8988T (cell line): ENCODE measurements around the gene DUSP12.

ENCODE experiments used
- DNase-seq: peaks from one replicate; pipeline ENCODE4 v3.0.0; 2011

Gene DUSP12

DNA sequence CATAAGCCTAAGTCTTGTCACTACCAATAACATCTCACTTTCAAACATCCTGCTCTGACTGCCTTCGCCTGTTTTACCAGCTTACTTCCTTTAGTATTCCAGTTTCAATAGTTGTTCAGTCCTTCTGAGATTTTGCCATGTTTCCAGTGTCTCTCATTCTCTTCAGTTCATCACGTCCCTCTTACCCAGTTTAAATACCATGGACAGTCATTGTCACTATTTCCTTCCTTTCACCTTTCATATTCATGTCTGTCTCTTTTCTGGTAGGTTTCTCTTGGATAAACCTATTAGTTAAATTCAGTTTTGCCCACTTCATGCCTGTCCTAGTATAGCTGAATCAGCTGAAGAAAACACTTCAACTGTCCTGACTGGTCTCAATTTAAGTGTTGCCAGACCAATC is 22.4 kb downstream of the DUSP12 start:
- no peak for DNase-seq

DNA sequence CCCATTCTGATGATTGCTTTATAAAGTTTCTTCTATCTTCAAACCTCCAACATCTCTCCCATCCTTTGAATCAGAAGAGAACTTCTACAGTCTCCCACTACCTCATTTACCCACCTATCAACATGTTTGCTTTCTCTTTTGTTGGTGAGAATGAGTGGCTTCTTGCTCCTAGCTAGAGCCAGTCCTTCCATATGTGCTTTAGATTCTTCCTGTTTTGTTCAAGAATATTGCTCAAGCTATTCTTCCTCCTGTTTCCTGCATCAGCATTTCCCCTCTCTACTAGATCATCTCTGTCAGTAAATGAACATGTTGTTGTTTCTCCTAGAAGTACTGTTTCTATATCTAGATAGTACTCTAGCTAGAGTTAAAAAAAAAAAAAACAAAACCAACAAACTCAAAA is 22.8 kb downstream of the DUSP12 start:
- DNase-seq, result no peak

DNA sequence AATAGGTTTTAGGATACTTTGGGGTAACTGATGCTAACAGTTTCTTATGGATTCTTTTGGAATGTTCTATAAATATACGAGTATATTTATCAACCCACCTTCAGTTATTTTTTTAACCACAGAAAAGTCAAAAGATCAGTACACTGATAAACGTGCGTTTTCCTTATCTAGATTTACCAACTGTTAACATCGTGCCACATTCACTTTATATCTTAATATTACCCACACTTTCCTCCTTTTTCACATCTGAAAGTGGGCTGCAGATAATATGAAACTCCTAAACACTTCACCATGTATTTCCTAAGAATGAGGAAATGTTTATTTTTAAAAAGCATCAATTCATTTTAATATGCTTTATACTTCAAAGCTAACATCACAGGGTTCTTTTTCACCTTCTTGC is 24.2 kb downstream of the DUSP12 start:
- DNase-seq, result no peak

DNA sequence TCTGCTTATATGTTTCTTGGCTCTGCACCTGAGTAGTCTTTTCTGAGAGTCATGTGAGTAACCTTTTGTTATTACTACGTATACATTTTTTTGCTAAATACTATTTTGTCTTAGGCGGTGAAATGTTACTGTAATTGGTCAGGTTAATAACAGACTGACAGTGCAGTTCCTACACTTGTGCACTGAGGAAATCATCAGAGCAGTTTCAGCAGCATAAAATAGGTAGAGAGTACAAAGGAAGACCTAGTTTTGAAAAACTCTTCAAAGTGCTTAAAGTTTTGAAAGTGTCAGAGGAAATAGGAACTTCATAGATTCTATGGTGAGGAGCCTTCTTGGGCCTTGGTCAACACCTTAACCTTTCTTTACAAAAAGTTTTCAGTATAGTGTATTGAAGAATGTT is 27.7 kb downstream of the DUSP12 start:
- DNase-seq, result no peak

DNA sequence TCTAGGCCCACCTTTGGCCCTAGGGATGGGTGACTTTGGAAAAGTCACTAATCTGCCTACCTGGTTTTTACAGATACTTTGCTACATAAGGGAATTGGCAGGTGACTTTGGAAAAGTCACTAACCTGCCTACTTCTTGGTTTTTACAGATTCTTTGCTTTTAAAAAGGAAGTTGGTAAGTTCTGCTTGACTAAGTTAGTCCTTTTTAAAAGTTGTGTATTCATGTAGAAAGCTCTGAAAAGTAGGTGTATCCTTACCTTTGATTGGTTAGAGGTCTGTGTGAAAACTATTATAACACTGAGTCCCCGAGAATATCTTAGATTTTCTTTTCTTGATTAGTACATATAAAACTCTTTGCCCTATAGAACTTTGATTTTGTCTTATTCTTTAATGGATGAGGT is 28.9 kb downstream of the DUSP12 start:
- DNase-seq, result no peak

DNA sequence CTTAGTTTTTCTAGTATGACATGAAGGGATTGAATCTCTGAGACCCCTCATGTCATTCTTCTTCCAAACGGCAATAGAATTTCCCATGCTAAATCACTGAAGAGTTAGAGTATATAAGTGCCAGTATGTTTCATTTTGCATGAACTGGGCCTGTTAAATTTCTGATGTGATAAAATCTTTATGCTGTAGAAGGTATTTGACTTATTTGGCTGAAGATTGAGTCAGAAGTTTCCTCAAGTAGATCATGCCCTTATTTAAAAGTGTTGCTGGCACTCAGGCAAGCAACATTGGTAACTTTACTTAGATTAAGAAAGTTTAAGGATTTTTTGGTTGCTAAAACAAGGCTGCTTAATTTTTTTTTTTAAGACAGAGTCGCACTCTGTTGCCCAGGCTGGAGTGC is 29.8 kb downstream of the DUSP12 start:
- no peak for DNase-seq

DNA sequence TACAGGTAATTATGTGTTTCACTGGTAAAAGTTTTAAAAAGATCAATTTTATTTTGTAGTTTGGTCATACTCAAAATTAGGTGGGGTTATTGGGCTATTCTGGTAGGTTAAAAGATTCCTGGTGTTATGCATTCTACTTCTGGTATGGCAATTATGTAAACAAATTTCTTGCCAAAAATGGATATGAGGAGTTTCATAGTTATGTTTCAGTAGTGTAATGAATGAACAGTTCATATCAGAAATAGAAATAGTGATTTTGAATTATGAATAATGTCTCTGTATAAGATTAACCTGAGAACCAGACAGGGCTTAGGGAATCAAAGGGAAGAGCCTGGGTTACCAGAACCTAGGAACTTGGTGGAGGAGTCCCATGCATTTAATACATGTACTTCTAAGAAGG is 32.4 kb downstream of the DUSP12 start:
- DNase-seq, result no peak

DNA sequence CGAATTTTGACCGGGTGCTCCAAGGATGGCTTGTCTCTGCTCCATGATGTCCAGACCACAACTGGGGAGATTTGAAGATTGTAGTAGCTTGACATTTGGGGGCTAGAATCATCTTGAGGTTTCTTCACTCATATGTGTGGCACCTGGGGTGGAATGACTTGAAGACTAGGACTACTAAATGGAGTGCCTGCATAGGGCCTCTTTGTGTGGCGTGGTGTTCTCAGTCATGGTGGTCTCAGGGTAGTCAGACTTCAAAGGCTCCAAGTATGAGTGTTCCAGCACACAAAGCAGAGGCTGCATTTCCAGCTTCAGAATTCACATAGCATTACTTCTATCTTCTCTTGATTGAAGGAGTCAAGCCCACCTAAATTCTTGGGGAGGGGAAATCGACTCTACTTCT is 33.3 kb downstream of the DUSP12 start:
- DNase-seq, result no peak

DNA sequence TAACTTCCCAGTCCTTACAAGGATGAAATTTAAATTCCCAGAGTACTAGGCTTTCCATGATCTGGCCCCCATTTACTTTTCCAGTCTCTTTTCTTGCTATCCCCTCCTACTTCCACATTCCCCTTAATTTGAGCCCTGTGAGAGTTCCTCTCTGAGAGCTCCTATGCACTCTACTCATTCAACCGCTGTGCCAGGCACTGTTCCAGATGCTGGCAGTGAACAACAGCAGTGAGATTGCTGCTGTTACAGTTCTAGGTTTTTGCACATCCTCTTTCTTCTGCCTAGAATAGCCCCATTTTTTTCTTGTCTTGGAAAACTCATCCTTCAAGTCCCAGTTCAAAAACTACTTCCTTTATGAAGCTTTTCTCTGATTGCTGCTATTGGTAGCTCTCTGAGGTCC is 35.4 kb downstream of the DUSP12 start:
- no peak for DNase-seq

DNA sequence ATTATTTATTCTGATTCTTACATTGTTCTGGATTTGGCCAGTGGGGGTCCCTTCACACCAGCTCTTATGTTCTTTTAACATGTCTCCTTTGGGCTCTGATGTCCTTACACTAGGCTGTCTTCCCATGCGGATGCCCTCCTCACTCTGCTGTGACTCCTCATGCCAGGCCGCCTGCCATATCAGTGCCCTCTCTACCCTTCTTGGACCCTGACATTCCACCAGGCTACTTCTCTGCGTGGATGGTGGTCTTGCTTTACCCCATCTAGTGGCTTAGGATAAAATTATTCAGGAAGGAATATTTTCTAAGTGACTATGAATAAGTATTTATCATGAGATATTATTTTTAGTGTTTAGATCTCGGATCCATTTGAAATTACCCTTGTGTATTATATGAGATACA is 37.8 kb downstream of the DUSP12 start:
- no peak for DNase-seq

DNA sequence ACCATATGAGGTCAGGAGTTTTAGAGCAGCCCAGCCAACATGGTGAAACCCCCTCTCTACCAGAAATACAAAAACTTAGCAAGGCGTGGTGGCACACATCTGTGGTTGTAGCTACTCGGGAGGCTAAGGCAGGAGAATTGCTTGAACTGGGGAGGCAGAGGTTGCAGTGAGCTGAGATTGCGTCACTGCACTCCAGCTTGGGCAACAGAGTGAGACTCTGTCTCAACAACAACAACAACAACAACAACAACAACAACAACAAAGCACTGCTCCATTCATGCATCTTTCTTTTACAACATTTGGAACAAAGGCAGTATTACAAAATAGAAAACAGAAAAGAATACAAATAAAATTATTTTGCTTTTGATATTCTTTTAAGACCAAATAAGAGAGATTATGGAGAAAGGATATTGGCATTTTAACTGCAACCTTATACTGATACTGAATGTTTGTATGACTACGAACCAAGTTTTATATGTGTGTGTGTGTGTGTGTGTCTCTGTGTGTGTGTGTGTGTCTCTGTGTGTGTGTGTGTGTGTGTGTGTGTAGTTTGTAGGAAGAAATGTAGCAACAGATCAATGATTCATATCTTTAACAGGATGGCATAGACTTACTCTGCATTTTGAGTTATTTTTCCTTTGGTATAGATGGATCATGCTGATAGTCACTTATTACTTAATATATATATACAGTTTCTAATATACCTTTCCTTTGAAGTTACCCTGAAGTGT is 41.2 kb downstream of the DUSP12 start:
- DNase-seq, result no peak

DNA sequence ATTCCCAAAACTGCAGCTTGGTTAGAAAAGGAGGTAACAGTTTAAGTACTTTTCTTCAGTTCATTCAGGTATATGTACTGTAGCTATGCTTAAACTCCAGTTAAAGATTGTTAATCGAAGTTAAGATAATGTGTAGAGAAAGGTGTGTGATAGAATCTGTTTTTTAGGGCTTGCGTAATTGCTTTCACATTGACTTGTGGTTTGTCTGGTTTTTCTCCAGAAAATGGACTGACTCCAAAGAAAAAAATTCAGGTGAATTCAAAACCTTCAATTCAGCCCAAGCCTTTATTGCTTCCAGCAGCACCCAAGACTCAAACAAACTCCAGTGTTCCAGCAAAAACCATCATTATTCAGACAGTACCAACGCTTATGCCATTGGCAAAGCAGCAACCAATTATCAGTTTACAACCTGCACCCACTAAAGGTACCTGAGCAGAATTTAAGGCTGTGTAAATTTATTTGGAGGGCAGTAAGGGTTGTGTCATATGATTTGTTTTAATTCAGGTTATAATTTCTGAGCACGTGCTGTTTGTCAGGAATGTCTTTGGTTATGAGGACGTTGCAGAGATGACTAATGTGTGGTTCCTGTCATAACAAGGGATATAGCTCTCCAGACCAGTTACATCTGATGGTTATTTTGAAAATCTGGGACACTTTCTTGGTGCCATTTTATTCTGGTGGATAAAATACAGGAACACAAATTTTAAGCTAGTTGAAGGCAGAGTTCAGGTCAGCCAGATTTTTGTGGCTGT is 42.5 kb downstream of the DUSP12 start:
- DNase-seq, result no peak

DNA sequence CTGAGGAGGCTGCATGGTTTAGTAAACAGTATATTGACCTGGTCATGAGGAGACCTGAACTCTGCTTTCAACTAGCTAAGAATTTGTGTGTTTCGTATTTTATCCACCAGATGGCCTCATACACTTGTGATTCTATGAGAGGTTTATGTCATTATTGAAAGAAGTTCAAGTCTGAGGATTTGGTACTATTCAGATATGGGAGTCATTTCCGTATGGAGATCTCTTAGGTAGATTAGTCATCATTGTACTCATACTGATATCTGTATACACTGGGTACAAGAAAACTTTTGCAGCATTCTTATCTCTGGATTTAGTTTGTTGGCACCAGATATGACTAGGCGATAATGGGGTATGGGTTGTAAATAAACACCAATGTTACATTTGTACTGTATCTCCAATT is 43.2 kb downstream of the DUSP12 start:
- DNase-seq, result no peak

DNA sequence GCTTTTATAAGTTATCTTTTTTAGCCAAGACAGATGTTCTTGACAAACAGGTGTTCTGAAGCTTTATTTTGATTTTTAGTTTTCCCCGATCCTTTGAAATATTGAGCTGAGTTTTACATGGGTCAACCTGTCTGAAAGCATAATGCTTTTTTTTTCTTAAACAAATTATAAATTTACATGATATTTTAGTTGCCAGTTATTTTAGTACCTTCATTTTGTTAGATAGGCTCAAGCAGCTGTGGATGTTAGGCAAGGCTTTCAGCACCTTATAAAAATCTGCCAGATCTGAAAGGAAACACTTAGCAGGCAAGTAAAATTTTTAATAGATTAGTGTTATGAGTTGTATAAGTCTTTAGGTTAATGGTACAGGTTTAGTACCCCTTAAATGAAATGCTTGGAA is 50.2 kb downstream of the DUSP12 start:
- no peak for DNase-seq

DNA sequence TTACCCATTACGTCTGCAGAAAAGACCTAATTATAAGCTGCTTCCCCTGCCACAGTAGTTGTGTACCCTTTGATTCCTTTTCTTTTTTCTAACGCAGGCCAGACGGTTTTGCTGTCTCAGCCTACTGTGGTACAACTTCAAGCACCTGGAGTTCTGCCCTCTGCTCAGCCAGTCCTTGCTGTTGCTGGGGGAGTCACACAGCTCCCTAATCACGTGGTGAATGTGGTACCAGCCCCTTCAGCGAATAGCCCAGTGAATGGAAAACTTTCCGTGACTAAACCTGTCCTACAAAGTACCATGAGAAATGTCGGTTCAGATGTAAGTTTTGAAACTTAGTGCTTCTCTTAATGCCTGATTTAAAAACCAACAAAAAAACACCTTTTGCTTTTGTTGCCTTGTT is 52.4 kb downstream of the DUSP12 start:
- DNase-seq, result no peak

DNA sequence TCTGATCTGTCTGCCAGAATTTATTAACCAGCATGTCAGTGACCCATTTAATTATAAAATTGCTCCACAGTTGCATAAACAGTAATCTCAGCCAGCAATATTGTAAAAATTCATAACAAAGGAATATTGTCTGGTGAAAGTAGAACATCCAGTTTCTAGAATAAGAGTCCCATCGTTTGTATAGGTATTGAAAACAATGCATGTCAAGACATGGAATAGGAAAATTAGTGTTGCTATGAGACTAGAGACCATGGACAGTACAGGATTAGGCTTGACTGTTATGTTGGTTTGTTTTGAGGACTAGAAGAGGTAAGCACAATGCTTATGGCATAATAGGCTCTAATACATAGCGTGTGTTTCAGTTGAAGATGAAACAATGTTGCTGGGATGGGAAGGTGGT is 53.6 kb downstream of the DUSP12 start:
- no peak for DNase-seq

DNA sequence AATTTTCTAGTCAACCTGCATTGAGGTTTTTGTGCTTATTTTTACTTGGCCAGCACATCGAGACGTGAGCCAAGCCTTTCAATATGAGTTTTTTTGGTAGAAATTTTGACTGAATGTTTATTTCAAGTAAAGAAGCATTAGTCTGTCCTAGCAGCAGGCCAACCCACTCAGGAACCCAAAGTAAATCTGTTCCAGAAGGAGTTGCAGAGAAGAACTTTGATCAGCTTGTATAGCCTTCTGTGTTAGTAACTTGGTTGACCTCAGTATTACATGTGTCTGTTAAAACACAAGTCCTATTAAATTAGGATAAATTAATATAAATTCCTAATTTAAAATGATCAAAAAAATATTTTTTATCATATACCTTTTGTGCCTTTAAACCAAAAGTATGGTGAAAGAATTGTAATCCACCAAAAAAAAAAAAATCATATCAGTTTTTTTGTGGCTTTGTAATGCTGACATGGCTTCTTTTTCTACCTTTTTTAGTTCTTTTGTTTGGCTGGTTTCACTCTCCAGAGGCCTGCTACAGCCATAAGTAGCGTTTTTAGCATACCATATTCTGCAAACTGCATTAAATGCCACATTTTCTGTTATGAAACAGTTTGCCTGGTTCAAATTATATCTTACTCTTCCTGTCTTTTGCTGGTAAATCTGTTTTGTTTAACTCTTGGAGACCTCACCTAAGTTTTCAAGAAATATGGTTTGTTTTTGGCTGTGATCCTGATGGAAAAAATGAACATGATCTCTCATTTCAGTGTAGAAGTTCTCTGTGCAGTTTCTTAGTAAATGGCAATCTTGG is 56.0 kb downstream of the DUSP12 start:
- DNase-seq, result no peak
